ENCODE data around the gene GEMIN4.

GRCh38 chr17:725746-726145, 26.3 kb downstream of the GEMIN4 start:
- TF ChIP-seq, protein P1, sequence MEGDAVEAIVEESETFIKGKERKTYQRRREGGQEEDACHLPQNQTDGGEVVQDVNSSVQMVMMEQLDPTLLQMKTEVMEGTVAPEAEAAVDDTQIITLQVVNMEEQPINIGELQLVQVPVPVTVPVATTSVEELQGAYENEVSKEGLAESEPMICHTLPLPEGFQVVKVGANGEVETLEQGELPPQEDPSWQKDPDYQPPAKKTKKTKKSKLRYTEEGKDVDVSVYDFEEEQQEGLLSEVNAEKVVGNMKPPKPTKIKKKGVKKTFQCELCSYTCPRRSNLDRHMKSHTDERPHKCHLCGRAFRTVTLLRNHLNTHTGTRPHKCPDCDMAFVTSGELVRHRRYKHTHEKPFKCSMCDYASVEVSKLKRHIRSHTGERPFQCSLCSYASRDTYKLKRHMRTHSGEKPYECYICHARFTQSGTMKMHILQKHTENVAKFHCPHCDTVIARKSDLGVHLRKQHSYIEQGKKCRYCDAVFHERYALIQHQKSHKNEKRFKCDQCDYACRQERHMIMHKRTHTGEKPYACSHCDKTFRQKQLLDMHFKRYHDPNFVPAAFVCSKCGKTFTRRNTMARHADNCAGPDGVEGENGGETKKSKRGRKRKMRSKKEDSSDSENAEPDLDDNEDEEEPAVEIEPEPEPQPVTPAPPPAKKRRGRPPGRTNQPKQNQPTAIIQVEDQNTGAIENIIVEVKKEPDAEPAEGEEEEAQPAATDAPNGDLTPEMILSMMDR (IDR thresholded peaks at IDR 0.05): no peak
- no peak for TF ChIP-seq EZH2phosphoT487 (IDR thresholded peaks at IDR 0.05)

Measured in neural progenitor cell (in vitro differentiated cells).